Adrenal gland (tissue), 5 donors: Measurements from ENCODE around the gene IDH2.

Experiments
- POLR2A ChIP-seq, 2 donors: fragments of 450-650 bp; IDR thresholded peaks; one replicate each; pipeline ENCODE4 v1.6.1; 2017; ENCODE audit warnings: antibody characterized with exemption in 2 of 2, mild to moderate bottlenecking in 2 of 2, moderate library complexity in 1 of 2
- TF ChIP-seq, protein P1 (sequence below), 6 experiments: fragments of 450-650 bp in 4 of 6; fragments of 200-600 bp in 2 of 6; sonication (generic) in 1 of 6; IDR thresholded peaks; 1 replicate in 5 of 6; 2 replicates in 1 of 6; pipeline versions ENCODE4 v1.5.1 to v1.8.0; 2016 to 2021; ENCODE audit warnings: antibody characterized with exemption in 6 of 6, mild to moderate bottlenecking in 2 of 6, moderate library complexity in 1 of 6
- donor health status: DM: no; HTN: no; CAD: no.

DNA sequence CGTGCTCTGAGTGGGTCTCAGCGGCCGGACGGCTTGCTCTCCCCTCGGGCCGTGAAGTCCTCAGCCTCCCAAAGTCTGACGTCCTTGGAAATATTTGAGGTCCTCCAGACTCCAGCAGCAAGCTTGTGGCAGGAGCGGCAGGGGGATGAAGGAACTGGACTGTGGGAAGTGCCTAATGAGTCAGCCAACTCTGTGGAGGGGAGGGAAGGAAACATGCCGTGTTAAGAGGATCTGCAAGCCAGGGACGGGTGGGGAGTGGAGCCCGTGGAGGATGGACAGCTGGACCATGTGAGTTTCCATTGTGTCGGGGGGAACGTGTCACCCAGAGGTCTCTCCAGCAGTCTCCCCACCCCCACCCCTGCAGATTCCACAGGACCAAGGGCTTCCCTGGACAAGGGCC is 39.4 kb upstream of the IDH2 start:
- no peak for TF ChIP-seq POLR2A (IDR thresholded peaks at IDR 0.05)
- TF ChIP-seq, protein P1, sequence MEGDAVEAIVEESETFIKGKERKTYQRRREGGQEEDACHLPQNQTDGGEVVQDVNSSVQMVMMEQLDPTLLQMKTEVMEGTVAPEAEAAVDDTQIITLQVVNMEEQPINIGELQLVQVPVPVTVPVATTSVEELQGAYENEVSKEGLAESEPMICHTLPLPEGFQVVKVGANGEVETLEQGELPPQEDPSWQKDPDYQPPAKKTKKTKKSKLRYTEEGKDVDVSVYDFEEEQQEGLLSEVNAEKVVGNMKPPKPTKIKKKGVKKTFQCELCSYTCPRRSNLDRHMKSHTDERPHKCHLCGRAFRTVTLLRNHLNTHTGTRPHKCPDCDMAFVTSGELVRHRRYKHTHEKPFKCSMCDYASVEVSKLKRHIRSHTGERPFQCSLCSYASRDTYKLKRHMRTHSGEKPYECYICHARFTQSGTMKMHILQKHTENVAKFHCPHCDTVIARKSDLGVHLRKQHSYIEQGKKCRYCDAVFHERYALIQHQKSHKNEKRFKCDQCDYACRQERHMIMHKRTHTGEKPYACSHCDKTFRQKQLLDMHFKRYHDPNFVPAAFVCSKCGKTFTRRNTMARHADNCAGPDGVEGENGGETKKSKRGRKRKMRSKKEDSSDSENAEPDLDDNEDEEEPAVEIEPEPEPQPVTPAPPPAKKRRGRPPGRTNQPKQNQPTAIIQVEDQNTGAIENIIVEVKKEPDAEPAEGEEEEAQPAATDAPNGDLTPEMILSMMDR (IDR thresholded peaks at IDR 0.05), result no peak
